ENCODE measurements around the gene NXPH3.

DNA sequence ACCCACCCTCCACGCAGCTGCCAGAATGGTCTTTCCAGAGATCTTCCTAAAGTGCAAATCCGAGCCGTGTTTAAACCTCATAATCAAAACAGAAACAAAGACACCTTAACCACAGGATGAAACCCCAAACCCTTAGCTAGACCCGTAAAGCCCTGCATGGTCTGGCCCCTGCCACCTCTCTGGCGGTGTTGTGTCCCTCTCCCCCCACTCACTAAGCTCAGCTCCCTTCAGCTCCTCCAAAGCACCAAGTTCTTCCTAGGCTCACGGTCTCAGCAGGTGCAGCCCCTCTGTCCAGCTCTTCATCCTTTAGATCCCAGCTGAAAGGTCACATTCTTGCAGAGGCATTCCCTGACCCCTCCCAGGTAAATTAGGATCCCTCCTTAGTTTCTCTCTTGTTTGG, 4.4 kb upstream of the NXPH3 start:
- TF ChIP-seq, protein P1, sequence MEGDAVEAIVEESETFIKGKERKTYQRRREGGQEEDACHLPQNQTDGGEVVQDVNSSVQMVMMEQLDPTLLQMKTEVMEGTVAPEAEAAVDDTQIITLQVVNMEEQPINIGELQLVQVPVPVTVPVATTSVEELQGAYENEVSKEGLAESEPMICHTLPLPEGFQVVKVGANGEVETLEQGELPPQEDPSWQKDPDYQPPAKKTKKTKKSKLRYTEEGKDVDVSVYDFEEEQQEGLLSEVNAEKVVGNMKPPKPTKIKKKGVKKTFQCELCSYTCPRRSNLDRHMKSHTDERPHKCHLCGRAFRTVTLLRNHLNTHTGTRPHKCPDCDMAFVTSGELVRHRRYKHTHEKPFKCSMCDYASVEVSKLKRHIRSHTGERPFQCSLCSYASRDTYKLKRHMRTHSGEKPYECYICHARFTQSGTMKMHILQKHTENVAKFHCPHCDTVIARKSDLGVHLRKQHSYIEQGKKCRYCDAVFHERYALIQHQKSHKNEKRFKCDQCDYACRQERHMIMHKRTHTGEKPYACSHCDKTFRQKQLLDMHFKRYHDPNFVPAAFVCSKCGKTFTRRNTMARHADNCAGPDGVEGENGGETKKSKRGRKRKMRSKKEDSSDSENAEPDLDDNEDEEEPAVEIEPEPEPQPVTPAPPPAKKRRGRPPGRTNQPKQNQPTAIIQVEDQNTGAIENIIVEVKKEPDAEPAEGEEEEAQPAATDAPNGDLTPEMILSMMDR (IDR thresholded peaks at IDR 0.05) = no peak
- no peak for TF ChIP-seq POLR2A (IDR thresholded peaks at IDR 0.05)
